GM12878 (cell line): Measurements from ENCODE around the gene MRPL21. TPM values are rescaled to one million over a fixed set of nuclear protein-coding genes. Genes with fewer than 3 reads are reported as not detected.

Experiments
- ATAC-seq: fragments of 200-7000 bp; cut with Tn5 transposase; 3 replicates; pipeline ENCODE4 v1.9.1; 2020; ENCODE audit warnings: mild to moderate bottlenecking, moderate library complexity
- BruUV-seq: library from RNA; stranded (reverse); fragments of 400-500 nt; replicated peaks from 2 replicates; lab custom pipeline; 2021; lab: Mats Ljungman, UMichigan
- CTCF ChIA-PET: fragments of 300-600 bp; sonication (Branson Sonifier 250); formaldehyde crosslinking; extraction: SDS; loops from one replicate; lab custom pipeline; 2021; ENCODE audit warnings: inconsistent platforms; lab: Yijun Ruan, JAX
- POLR2A ChIA-PET: fragments of 350-600 bp; formaldehyde crosslinking; extraction: SDS; loops from one replicate; lab custom pipeline; 2021; ENCODE audit warnings: inconsistent platforms; lab: Charles Lee
- RAD21 ChIA-PET: fragments of 300-600 bp; sonication (Branson Sonifier 250); formaldehyde crosslinking; loops from one replicate; lab custom pipeline; 2023; ENCODE audit warnings: antibody characterized with exemption; ENCODE audit not compliant: unreplicated experiment; lab: Charles Lee
- SMC1A ChIA-PET: fragments of 300-600 bp; sonication (Branson Sonifier 250); formaldehyde crosslinking; loops from one replicate; lab custom pipeline; 2023; ENCODE audit not compliant: unreplicated experiment, uncharacterized antibody; lab: Charles Lee
- DNase-seq: peaks from one replicate; pipeline ENCODE4 v3.0.0-alpha.2; 2011; ENCODE audit warnings: low read depth, low spot score
- FAIRE-seq: peaks from 3 replicates; lab custom pipeline; 2011; peaks lifted over from hg19 to GRCh38; lab: Jason Lieb, UNC
- H2AFZ ChIP-seq: 2 replicates; pipeline ENCODE4 v1.6.0; 2011; ENCODE audit warnings: low read depth, low read length, control low read depth; ENCODE audit not compliant: control insufficient read depth
- H3K27ac ChIP-seq: 2 replicates; pipeline ENCODE4 v1.5.1; 2011; ENCODE audit warnings: control low read depth; ENCODE audit not compliant: control insufficient read depth, insufficient read depth
- H3K27me3 ChIP-seq, 2 experiments: replicated peaks in 1 of 2; 2 replicates each; pipeline versions ENCODE4 v1.6.0 to v1.6.1; 2011; ENCODE audit warnings: low read length in 1 of 2; ENCODE audit not compliant: control insufficient read depth in 2 of 2, insufficient read depth in 2 of 2
- H3K36me3 ChIP-seq, 2 experiments: 2 replicates each; pipeline ENCODE4 v1.5.1; 2011; ENCODE audit warnings: low read length in 1 of 2; ENCODE audit not compliant: control insufficient read depth in 2 of 2, insufficient read depth in 2 of 2
- H3K4me1 ChIP-seq: 2 replicates; pipeline ENCODE4 v1.6.1; 2011; ENCODE audit warnings: mild to moderate bottlenecking, low read length, moderate library complexity, mixed read lengths; ENCODE audit not compliant: control insufficient read depth, insufficient read depth
- H3K4me2 ChIP-seq: 2 replicates; pipeline ENCODE4 v1.6.0; 2011; ENCODE audit warnings: control low read depth; ENCODE audit not compliant: control insufficient read depth, insufficient read depth
- H3K4me3 ChIP-seq: fragments of 200-600 bp; sonication (generic); 2 replicates; pipeline ENCODE4 v1.5.1; 2016
- H3K79me2 ChIP-seq: 2 replicates; pipeline ENCODE4 v1.6.0; 2011; ENCODE audit warnings: low read length; ENCODE audit not compliant: control insufficient read depth, insufficient read depth
- H3K9ac ChIP-seq: 2 replicates; pipeline ENCODE4 v1.8.0; 2011; ENCODE audit warnings: low read length, control low read depth, mixed read lengths; ENCODE audit not compliant: control insufficient read depth, insufficient read depth
- H3K9me3 ChIP-seq: replicated peaks from 3 replicates; pipeline ENCODE4 v1.5.1; 2011; ENCODE audit warnings: mild to moderate bottlenecking, low read length; ENCODE audit not compliant: control insufficient read depth, insufficient read depth
- H4K20me1 ChIP-seq: 2 replicates; pipeline ENCODE4 v1.6.0; 2011; ENCODE audit not compliant: control insufficient read depth, insufficient read depth
- EGR1 ChIP-seq, 2 experiments: IDR thresholded peaks; 1 replicate in 1 of 2; 2 replicates in 1 of 2; pipeline ENCODE4 v1.6.1; 2011 to 2012; ENCODE audit warnings: low read depth in 2 of 2, low read length in 2 of 2, borderline replicate concordance in 1 of 2, mild to moderate bottlenecking in 1 of 2, moderate library complexity in 1 of 2
- FOXK2 ChIP-seq: fragments of 450-650 bp; IDR thresholded peaks from 2 replicates; pipeline ENCODE4 v1.6.1; 2017; ENCODE audit warnings: mild to moderate bottlenecking, moderate library complexity
- HDGF ChIP-seq: fragments of 450-650 bp; IDR thresholded peaks from 2 replicates; pipeline ENCODE4 v1.6.1; 2016; ENCODE audit warnings: antibody characterized with exemption
- IKZF2 ChIP-seq, 2 experiments: fragments of 450-650 bp; IDR thresholded peaks; 2 replicates each; pipeline ENCODE4 v1.6.1; 2017; ENCODE audit warnings: mild to moderate bottlenecking in 2 of 2, moderate library complexity in 2 of 2
- LARP7 ChIP-seq: fragments of 450-650 bp; IDR thresholded peaks from 2 replicates; pipeline ENCODE4 v1.6.1; 2017; ENCODE audit warnings: mild to moderate bottlenecking
- NFIC ChIP-seq: IDR thresholded peaks from 2 replicates; pipeline ENCODE4 v1.6.1; 2012; ENCODE audit warnings: low read depth, mild to moderate bottlenecking, inconsistent platforms, low read length, moderate library complexity
- NKRF ChIP-seq: fragments of 450-650 bp; conservative IDR thresholded peaks from 2 replicates; pipeline ENCODE4 v1.6.1; 2017; ENCODE audit warnings: mild to moderate bottlenecking, moderate library complexity
- NR2C1 ChIP-seq: fragments of 450-650 bp; IDR thresholded peaks from 2 replicates; pipeline ENCODE4 v1.6.1; 2017; ENCODE audit warnings: antibody characterized with exemption, mild to moderate bottlenecking, moderate library complexity
- PKNOX1 ChIP-seq: fragments of 450-650 bp; IDR thresholded peaks from 2 replicates; pipeline ENCODE4 v1.6.1; 2016; ENCODE audit warnings: mild to moderate bottlenecking
- POLR2AphosphoS2 ChIP-seq: IDR thresholded peaks from 2 replicates; pipeline ENCODE4 v1.6.1; 2011; ENCODE audit warnings: low read depth, mild to moderate bottlenecking, low read length, improper control_type of control experiment, moderate library complexity
- PRDM15 ChIP-seq: fragments of 450-650 bp; formaldehyde crosslinking; IDR thresholded peaks from 2 replicates; pipeline ENCODE4 v1.4.0; 2020; ENCODE audit warnings: mild to moderate bottlenecking, moderate library complexity
- SP1 ChIP-seq: IDR thresholded peaks from one replicate; pipeline ENCODE4 v1.6.1; 2011; ENCODE audit warnings: low read depth, low read length
- ZBTB33 ChIP-seq: fragments of 450-650 bp; IDR thresholded peaks from 2 replicates; pipeline ENCODE4 v1.6.1; 2017; ENCODE audit warnings: mild to moderate bottlenecking
- WGBS: methylation state at CpG from one replicate; pipeline ENCODE4 v1.1.6; 2016; ENCODE audit warnings: low lambda C conversion rate; ENCODE audit not compliant: insufficient replicate concordance, insufficient coverage; ENCODE audit errors: missing lambda C conversion rate; 5-methylcytosine and 5-hydroxymethylcytosine counted together
- in situ Hi-C: fragments of 300-500 bp; cut with MboI; formaldehyde crosslinking; loops from 9 replicates; pipeline ENCODE4 v1.14.3; 2018; ENCODE audit warnings: mixed read lengths
- intact Hi-C: fragments of 100-400 bp; cut with micrococcal nuclease; formaldehyde crosslinking; loops from one replicate; pipeline ENCODE4 v1.14.2; 2022; ENCODE audit not compliant: unreplicated experiment
- polyA plus RNA-seq, 11 experiments: library from polyadenylated mRNA; depleted of rRNA in 4 of 11; unstranded in 6 of 11; stranded (reverse) in 5 of 11; fragments of >200 nt; fragmentation: Nextera tagmentation in 4 of 11; fragmentation: Illumina TruSeq in 1 of 11; extraction: Ambion mirVana in 4 of 11; extraction: Trizol in 1 of 11; gene quantifications; 1 replicate in 1 of 11; 2 replicates in 10 of 11; pipeline versions ENCODE4 v1.2.1 to v1.2.3, GENCODE V29; 2011 to 2016; ENCODE audit warnings: inconsistent platforms in 2 of 11, missing spikeins in 2 of 11, low read depth in 1 of 11
- total RNA-seq, 4 experiments: library from RNA; depleted of rRNA in 3 of 4; stranded (reverse); fragments of >200 nt in 3 of 4; fragmentation: Illumina TruSeq in 1 of 4; extraction: Trizol in 1 of 4; gene quantifications; 2 replicates each; pipeline versions ENCODE4 v1.2.1 to v1.2.3, GENCODE V29; 2013 to 2021

The MRPL21 gene
- total and polyA plus RNA-seq, 10 of the 15 experiments (the other 5 are each of a cell fraction or from before 2014, with no cell fraction given): 86.6 to 283 (median 130) TPM

- no peak overlapping the region for H3K4me2 ChIP-seq
- SMC1A ChIA-PET: no interaction called here
- POLR2A ChIA-PET: no interaction called here
- no peak for ATAC-seq
- no peak for FAIRE-seq
- no peak overlapping the region for H3K4me3 ChIP-seq
- H3K9me3 ChIP-seq: no peaks in the 10 kb centered on the region; the same call in 2 of the 3 replicates
- CTCF ChIA-PET: no interaction called here
- no peak overlapping the region for H3K27ac ChIP-seq
- no peaks in the 10 kb centered on the region for H4K20me1 ChIP-seq
- in situ Hi-C loops (no loop called here), intact Hi-C loops (no loop called here)
- H2AFZ ChIP-seq: no peak overlapping the region
- H3K4me1 ChIP-seq: no peaks in the 10 kb centered on the region
- H3K36me3 ChIP-seq: no peaks in the 10 kb centered on the region
- 67% methylated on average over 8 of the region's 8 CpGs for WGBS
- RAD21 ChIA-PET: no interaction called here
- no peaks in the 10 kb centered on the region for H3K79me2 ChIP-seq
- no TSS peak for BruUV-seq
- H3K27me3 ChIP-seq: peaks cover 0 to 4% of the 10 kb centered on the region in 2 experiments; a peak in 3 of 4 replicates
- DNase-seq: no peak
- H3K9ac ChIP-seq: no peak overlapping the region
- TF ChIP-seq LARP7 (no peak), SP1 (no peak), EGR1 (IDR thresholded peaks at IDR 0.05; ENCODE audit: borderline replicate concordance in 1 of 2, low read depth in 2 of 2, low read length in 2 of 2) (no peak), NR2C1 (no peak), PRDM15 (CRISPR knock-in tag) (no peak), ZBTB33 (no peak), NFIC (no peak), PKNOX1 (no peak), HDGF (no peak), POLR2AphosphoS2 (no peak), NKRF (no peak), FOXK2 (no peak), IKZF2 (IDR thresholded peaks at IDR 0.05) (no peak)
Measured at GRCh38 chr11:68859123-68859522, 44.5 kb downstream of the MRPL21 start.
